Large intestine (tissue), 3 donors: ENCODE results near the gene PARN. TPM values are rescaled to one million over a fixed set of nuclear protein-coding genes. Genes with fewer than 3 reads are reported as not detected.
A peak's percentile ranks its signal among the peaks of the same experiment; 100 is the strongest.

Experiments
- DNase-seq, 2 donors: peaks; one replicate each; pipeline versions ENCODE4 v3.0.0 to v3.0.0-alpha.2; 2013
- H3K27ac ChIP-seq: one replicate; pipeline ENCODE4 v1.5.1; 2013; ENCODE audit warnings: low read length
- H3K27me3 ChIP-seq: 2 replicates; pipeline ENCODE4 v1.6.1; 2013; ENCODE audit warnings: low read length; ENCODE audit not compliant: control insufficient read depth, insufficient read depth
- H3K36me3 ChIP-seq: 2 replicates; pipeline ENCODE4 v1.6.1; 2013; ENCODE audit warnings: low read length; ENCODE audit not compliant: control insufficient read depth, insufficient read depth
- H3K4me1 ChIP-seq: one replicate; pipeline ENCODE4 v1.6.1; 2013; ENCODE audit warnings: low read length; ENCODE audit not compliant: control insufficient read depth, insufficient read depth
- H3K4me3 ChIP-seq: one replicate; pipeline ENCODE4 v1.5.1; 2013; ENCODE audit warnings: low read length
- H3K9me3 ChIP-seq: one replicate; pipeline ENCODE4 v1.6.1; 2013; ENCODE audit warnings: mild to moderate bottlenecking, low read depth, low read length, moderate library complexity; ENCODE audit not compliant: control insufficient read depth
- WGBS: methylation state at CpG from one replicate; pipeline ENCODE4 v1.1.5; 2013; ENCODE audit warnings: low lambda C conversion rate; ENCODE audit not compliant: insufficient coverage; 5-methylcytosine and 5-hydroxymethylcytosine counted together
- polyA plus RNA-seq: library from polyadenylated mRNA; unstranded; fragments of 120-200 nt; gene quantifications from one replicate; pipeline ENCODE4 v1.2.1, GENCODE V29; 2013

PARN gene
- polyA plus RNA-seq, 1 donor = 23.6 TPM

DNA sequence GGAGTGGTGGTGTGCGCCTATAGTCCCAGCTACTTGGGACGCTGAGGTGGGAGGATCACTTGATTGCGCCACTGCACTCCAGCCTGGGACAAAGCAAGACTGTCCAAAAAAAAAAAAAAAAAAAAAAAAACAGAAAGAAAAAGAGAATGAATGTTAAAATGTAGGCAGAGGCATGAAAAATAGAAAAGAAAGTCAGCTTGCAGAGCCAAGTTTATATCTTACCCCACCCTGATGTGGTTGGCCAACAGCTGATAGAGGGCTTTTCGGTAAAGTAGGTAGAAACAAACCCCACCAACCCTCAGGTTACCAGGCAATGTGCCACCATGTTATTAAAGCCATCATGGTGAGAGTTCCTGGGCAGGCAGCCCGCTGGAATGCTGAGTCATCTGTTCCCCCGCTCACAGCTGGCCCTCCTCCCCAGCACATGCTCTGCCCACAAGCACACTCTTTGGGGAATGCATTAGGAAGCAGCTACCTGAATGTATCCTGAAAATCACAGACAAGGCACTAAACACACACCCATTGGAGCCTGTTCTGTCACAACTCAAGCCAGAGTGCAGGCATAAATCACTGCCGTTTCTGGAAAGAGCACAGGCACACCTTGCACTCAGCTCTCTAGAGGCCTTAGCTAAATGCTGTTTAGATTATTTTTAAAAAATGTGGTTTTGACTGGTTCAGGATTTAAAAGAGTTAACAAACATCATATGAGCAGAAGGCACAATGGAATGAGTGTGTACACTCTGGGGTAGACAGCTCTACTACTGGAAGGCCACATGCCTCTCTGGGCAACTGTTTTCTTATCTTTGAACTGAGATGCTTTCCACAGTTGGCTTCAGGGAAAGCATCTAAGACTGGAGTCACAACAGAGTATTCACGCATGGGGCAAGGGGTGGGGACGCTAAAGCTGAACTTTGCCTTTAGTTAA is 128.5 kb downstream of the PARN start:
- H3K4me3 ChIP-seq = no peak overlapping the region
- DNase-seq = peak; percentile 28 to 54
- 0% methylated on average over 1 of the region's 9 CpGs for WGBS

DNA sequence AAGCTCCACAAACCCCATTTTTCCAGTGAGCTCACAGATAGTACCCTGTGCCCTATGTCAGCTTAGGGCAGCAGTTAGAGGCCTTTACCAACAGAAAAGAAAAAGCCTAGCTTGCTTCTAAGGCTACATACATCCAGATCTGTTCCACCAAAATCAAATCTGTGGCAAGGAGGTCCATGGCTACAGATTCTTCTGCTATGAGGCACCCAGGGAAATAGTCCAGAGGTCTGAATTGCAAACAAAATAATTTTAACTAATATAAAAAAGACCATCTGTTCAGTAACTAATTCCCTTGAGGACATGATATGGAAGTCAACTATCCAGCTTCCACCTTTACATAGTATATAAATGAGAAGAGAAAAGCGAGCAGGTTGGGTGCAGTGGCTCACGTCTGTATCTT is 129.3 kb downstream of the PARN start:
- H3K27me3 ChIP-seq = no peaks in the 10 kb centered on the region
- WGBS = 100% methylated on average over 1 of the region's 2 CpGs
- no peaks in the 10 kb centered on the region for H3K36me3 ChIP-seq
- DNase-seq = no peak
- no peaks in the 10 kb centered on the region for H3K9me3 ChIP-seq
- no peak overlapping the region for H3K27ac ChIP-seq
- no peak overlapping the region for H3K4me3 ChIP-seq
- peaks cover 4% of the 10 kb centered on the region for H3K4me1 ChIP-seq

More for the DNA sequence above, 128.5 kb downstream of the PARN start:
- H3K9me3 ChIP-seq = no peaks in the 10 kb centered on the region
- no peaks in the 10 kb centered on the region for H3K27me3 ChIP-seq
- H3K4me1 ChIP-seq = peaks cover 4% of the 10 kb centered on the region
- no peak overlapping the region for H3K27ac ChIP-seq
- H3K36me3 ChIP-seq = no peaks in the 10 kb centered on the region

DNA sequence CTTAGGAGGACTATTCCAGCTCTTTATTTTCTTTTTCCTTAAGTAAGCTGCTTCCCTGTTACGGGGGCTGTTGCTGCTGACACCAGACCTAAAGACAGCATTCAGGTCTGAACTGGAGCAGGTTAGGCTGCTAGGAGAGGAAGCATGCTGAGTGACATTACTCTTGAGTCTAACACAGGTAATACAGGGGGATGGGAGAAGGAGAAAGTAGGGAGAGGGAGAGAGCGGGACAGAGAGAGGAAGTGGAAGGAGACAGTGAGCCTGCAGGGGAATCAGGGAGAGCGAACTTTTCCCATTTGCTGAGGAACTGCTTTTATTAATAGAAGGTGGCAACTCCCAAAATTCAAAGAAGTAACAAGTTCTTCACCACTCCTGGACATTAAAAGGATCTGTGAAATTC is 130.9 kb downstream of the PARN start:
- Histone ChIP-seq H3K4me3 (no peak overlapping the region), H3K27me3 (no peaks in the 10 kb centered on the region), H3K36me3 (no peaks in the 10 kb centered on the region), H3K4me1 (peaks cover 4% of the 10 kb centered on the region), H3K9me3 (no peaks in the 10 kb centered on the region), H3K27ac (no peak overlapping the region)
- no peak for DNase-seq
- WGBS = no CpG with 5 or more reads among the region's 3 CpGs

DNA sequence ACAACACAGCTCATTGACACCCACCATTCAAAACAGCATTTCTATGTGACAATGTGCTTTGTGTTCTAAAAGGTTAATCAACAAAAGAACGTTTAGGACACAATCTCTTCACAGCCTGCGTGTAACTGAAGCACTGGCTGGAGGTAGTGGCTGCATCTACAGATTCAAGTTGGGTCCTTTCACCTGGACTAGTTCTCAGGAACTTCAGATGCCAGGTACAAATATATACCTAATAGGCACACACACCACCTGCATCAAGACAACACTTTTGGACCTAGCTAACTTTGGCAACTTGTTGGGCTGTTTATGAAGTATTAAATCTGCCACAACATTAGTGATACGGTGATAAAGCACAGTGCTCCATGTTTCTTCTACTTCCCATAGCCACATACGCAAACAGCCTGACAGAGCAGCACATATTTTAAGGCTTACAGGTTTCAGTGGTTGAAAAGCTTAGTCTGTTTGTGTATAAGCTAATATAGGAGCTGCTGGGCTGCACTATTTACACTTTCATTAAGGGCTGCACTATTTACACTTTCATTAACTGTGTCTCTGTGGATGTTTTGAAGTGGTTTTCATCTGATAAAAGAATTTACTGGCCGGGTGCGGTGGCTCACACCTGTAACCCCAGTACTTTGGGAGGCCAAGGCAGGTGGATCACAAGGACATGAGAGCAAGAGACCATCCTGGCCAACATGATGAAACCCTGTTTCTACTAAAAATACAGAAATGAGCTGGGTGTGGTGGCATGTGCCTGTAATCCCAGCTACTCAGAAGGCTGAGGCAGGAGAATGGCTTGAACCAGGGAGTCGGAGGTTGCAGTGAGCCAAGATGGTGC is 132.6 kb downstream of the PARN start:
- no peaks in the 10 kb centered on the region for H3K36me3 ChIP-seq
- no peaks in the 10 kb centered on the region for H3K9me3 ChIP-seq
- H3K27ac ChIP-seq = no peak overlapping the region
- no peak for DNase-seq
- no peak overlapping the region for H3K4me3 ChIP-seq
- H3K27me3 ChIP-seq = no peaks in the 10 kb centered on the region
- peaks cover 4% of the 10 kb centered on the region for H3K4me1 ChIP-seq
- WGBS = 40% methylated on average over 1 of the region's 7 CpGs

DNA sequence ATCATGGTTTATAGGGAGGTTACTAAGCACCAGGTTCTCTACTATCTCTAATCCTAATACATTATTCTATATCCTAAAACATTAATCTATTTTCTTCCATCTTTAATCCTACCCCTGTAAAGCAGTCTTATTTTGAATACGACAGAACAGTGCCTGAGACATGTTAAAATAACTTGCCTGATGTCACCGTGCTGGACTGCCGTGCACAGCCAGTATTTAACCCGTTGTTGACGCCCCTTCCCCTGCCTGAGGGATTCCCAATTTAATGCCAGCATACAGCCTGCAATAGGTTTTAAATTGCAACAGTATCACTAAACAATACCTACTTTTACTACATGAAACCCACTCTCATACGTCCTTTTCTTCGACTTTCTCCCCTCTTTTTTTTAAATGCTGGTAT is 133.3 kb downstream of the PARN start:
- no peak overlapping the region for H3K4me3 ChIP-seq
- DNase-seq = no peak
- no peaks in the 10 kb centered on the region for H3K9me3 ChIP-seq
- H3K4me1 ChIP-seq = no peaks in the 10 kb centered on the region
- WGBS = 61% methylated on average over 3 of the region's 7 CpGs
- no peaks in the 10 kb centered on the region for H3K27me3 ChIP-seq
- H3K36me3 ChIP-seq = no peaks in the 10 kb centered on the region
- H3K27ac ChIP-seq = no peak overlapping the region

DNA sequence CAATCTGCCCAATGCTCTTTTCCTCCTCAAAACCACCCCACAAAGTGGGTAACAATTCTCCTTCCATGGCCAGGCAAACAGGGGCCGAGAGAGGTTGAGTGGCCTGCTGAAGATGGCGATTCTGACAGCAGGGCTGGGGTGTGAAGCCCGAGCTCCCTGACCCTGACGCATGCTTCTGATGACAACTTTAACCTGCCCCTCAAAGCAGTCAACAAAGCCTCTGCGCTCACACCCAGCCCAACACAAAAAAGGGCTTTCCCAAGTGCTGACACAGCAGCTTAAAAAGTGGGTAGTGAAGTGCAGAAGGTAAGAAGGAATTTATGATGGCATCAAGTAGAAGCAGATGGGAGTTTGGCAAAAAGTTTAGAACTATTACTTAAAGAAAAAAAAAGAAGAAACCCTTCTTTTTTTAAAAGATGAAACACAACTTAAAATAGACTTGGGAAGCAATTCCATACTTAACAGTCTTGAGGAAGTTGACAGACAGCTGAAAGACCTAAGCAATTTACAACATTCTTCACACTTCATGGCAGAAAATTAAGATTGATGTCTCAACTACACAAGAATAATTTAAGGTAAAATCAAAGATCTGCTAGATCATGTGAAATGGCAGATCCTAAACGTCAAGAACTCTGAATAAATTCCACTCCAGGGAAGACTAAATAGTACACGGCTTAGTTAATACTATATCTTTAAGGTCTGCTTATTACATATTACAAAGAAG is 133.9 kb downstream of the PARN start:
- no peak overlapping the region for H3K27ac ChIP-seq
- H3K9me3 ChIP-seq = no peaks in the 10 kb centered on the region
- DNase-seq = no peak
- no peaks in the 10 kb centered on the region for H3K27me3 ChIP-seq
- H3K4me1 ChIP-seq = no peaks in the 10 kb centered on the region
- 0% methylated on average over 1 of the region's 7 CpGs for WGBS
- no peaks in the 10 kb centered on the region for H3K36me3 ChIP-seq
- no peak overlapping the region for H3K4me3 ChIP-seq

DNA sequence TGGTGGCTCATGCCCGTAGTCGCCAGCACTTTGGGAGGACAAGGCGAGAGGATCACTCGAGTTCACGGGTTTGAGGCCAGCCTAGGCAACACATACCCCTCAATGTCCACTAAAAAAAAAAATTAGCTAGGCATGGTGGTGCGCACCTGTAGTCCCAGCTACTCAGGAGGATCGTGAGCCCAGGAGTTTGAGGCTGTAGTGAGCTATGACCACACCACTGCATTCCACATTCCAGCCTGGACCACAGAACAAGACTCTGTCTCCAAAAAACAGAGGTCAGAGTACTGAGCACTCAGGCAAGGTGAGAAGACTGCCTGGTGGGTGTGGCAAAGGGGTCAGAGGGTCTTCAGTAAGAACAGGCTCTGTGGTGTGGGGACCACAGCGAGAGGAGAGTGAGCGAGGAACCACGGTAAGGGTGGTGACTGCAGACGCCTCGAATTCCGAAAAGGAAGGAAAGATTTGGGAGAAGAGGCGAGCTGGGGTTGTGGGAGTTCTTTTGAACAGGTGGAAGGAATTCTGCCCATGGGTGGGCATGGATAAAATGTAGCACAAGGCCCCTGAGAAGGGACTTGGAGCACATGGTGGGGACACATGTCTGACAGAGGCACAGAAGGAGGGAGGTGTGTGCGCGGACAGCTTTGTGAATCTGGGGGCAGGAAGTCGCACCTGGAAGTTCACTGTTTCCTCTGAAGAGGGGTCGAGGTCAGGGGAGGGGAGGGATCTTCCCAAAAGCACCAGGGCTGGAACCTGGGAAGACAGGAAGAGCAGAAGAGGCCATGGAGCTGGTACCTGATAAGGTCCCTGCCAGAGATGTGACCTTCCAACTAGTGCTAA is 134.6 kb downstream of the PARN start:
- DNase-seq = no peak
- 98% methylated on average over 6 of the region's 18 CpGs for WGBS
- H3K4me3 ChIP-seq = no peak overlapping the region
- H3K27me3 ChIP-seq = no peaks in the 10 kb centered on the region
- no peaks in the 10 kb centered on the region for H3K4me1 ChIP-seq
- H3K27ac ChIP-seq = no peak overlapping the region
- no peaks in the 10 kb centered on the region for H3K36me3 ChIP-seq
- no peaks in the 10 kb centered on the region for H3K9me3 ChIP-seq

DNA sequence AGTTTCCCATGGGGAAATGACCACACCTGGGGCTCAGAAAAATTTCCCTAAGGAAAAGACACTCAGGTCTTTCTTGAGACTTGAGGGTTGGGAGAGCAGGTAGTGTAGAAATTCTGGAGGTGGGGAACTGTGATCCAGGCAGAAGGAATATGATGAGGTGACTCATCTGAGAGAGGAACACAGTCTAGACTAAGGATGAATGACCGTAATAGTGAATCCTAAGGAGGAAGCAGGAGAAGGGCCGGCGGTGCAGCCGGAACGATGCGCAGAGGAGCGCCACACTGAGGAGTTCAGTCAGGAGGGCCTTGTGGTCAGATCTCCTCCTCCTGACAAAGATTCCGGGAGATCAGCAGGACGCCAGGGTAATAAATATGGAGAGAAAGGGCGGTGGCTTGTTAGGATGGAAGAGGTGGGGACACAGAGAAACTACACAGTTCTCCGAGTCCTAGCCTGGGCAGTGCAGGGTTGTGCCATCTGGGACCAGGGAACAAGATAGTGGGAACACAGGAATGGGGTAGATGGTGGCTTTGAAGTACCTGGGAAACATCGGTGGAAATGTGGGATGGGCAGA is 135.6 kb downstream of the PARN start:
- Histone ChIP-seq H3K4me1 (no peaks in the 10 kb centered on the region), H3K4me3 (no peak overlapping the region), H3K9me3 (no peaks in the 10 kb centered on the region), H3K36me3 (no peaks in the 10 kb centered on the region), H3K27me3 (no peaks in the 10 kb centered on the region), H3K27ac (no peak overlapping the region)
- 100% methylated on average over 2 of the region's 12 CpGs for WGBS
- DNase-seq = no peak

DNA sequence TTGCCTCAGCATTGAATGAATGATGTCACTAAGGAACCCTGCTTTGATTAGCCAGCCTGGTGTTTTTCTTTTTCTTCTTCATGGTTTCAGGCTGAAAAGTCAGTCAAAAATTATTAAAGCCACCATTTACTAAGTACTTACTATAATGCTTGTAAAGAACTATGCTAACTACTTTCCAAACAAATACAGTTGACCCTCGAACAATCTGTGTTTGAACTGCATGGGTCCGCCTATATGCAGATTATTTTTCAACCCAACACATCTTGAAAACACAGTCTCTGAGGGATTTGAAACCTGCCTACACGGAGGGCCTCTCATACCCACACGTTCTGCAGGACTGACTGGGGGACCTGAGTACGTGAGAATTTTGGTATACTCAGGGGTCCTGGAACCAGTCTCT is 136.3 kb downstream of the PARN start:
- Histone ChIP-seq H3K27me3 (no peaks in the 10 kb centered on the region), H3K27ac (no peak overlapping the region), H3K36me3 (no peaks in the 10 kb centered on the region), H3K9me3 (no peaks in the 10 kb centered on the region), H3K4me1 (no peaks in the 10 kb centered on the region), H3K4me3 (no peak overlapping the region)
- DNase-seq = no peak
- WGBS = 100% methylated on average over 1 of the region's 5 CpGs
